Keratinocyte (primary cell): ENCODE measurements around the gene USP33. TPM values are rescaled to one million over a fixed set of nuclear protein-coding genes. Genes with fewer than 3 reads are reported as not detected.

Experiments
- DNase-seq: peaks from one replicate; pipeline ENCODE4 v3.0.0-alpha.2; 2011; ENCODE audit warnings: low read depth, missing footprints, low spot score
- FAIRE-seq: peaks from 2 replicates; lab custom pipeline; 2011; peaks lifted over from hg19 to GRCh38; lab: Jason Lieb, UNC
- H2AFZ ChIP-seq: 2 replicates; pipeline ENCODE4 v1.6.0; 2012; ENCODE audit warnings: low read length, control low read depth, inconsistent platforms; ENCODE audit not compliant: control insufficient read depth
- H3K27ac ChIP-seq: 2 replicates; pipeline ENCODE4 v1.5.1; 2011; ENCODE audit warnings: low read length; ENCODE audit not compliant: control insufficient read depth, insufficient read depth
- H3K27me3 ChIP-seq: 3 replicates; pipeline ENCODE4 v1.6.0; 2011; ENCODE audit warnings: low read length; ENCODE audit not compliant: control insufficient read depth, insufficient read depth; ENCODE audit errors: extremely low read depth
- H3K36me3 ChIP-seq, 2 experiments: 2 replicates in 1 of 2; 3 replicates in 1 of 2; pipeline ENCODE4 v1.5.1; 2011; ENCODE audit warnings: low read length in 2 of 2, mild to moderate bottlenecking in 1 of 2; ENCODE audit not compliant: control insufficient read depth in 2 of 2, insufficient read depth in 2 of 2; ENCODE audit errors: extremely low read depth in 1 of 2
- H3K4me1 ChIP-seq: 3 replicates; pipeline ENCODE4 v1.5.1; 2011; ENCODE audit warnings: low read length; ENCODE audit not compliant: control insufficient read depth, insufficient read depth; ENCODE audit errors: extremely low read depth
- H3K4me2 ChIP-seq: 3 replicates; pipeline ENCODE4 v1.6.0; 2011; ENCODE audit warnings: low read depth, low read length; ENCODE audit not compliant: control insufficient read depth, insufficient read depth; ENCODE audit errors: extremely low read depth
- H3K4me3 ChIP-seq, 3 experiments: fragments of 200-600 bp in 1 of 3; sonication (generic) in 1 of 3; 2 replicates in 2 of 3; 3 replicates in 1 of 3; pipeline ENCODE4 v1.5.1; 2011 to 2016; ENCODE audit warnings: low read length in 3 of 3, mild to moderate bottlenecking in 3 of 3, control low read depth in 2 of 3, inconsistent platforms in 1 of 3, low read depth in 1 of 3, mixed read lengths in 1 of 3, mixed run types in 1 of 3, moderate library complexity in 1 of 3; ENCODE audit not compliant: control insufficient read depth in 2 of 3, insufficient read depth in 2 of 3; ENCODE audit errors: extremely low read depth in 1 of 3
- H3K79me2 ChIP-seq: 2 replicates; pipeline ENCODE4 v1.6.0; 2012; ENCODE audit warnings: low read length; ENCODE audit not compliant: control insufficient read depth, insufficient read depth
- H3K9ac ChIP-seq: 3 replicates; pipeline ENCODE4 v1.6.0; 2011; ENCODE audit warnings: low read length; ENCODE audit not compliant: control insufficient read depth, insufficient read depth; ENCODE audit errors: extremely low read depth
- H3K9me1 ChIP-seq: 3 replicates; pipeline ENCODE4 v1.6.0; 2011; ENCODE audit warnings: low read length; ENCODE audit not compliant: control insufficient read depth, insufficient read depth; ENCODE audit errors: extremely low read depth
- H3K9me3 ChIP-seq: 2 replicates; pipeline ENCODE4 v1.5.1; 2012; ENCODE audit warnings: low read depth, low read length; ENCODE audit not compliant: control insufficient read depth
- H4K20me1 ChIP-seq: 3 replicates; pipeline ENCODE4 v1.6.0; 2011; ENCODE audit warnings: low read length; ENCODE audit not compliant: control insufficient read depth, insufficient read depth; ENCODE audit errors: extremely low read depth
- CTCF ChIP-seq, 3 experiments: IDR thresholded peaks in 1 of 3; conservative IDR thresholded peaks in 1 of 3; optimal IDR thresholded peaks in 1 of 3; 2 replicates in 2 of 3; 3 replicates in 1 of 3; pipeline versions ENCODE3 to v1.5.1; 2011; ENCODE audit warnings: low read length in 3 of 3, mild to moderate bottlenecking in 3 of 3, moderate library complexity in 2 of 3, control low read depth in 1 of 3, inconsistent platforms in 1 of 3; ENCODE audit not compliant: insufficient read depth in 2 of 3; ENCODE audit errors: extremely low read depth in 1 of 3
- EZH2 ChIP-seq: IDR thresholded peaks from one replicate; pipeline ENCODE4 v1.6.1; 2012; ENCODE audit warnings: inconsistent platforms, mild to moderate bottlenecking, low read length, moderate library complexity
- dilution Hi-C: fragments of 300-500 bp; cut with MboI; formaldehyde crosslinking; loops from one replicate; pipeline ENCODE4 v1.7.0; 2020; ENCODE audit warnings: low sequenced_read_pairs; ENCODE audit not compliant: extremely low pct_ligation_motif_present
- polyA plus RNA-seq, 5 experiments: library from polyadenylated mRNA; depleted of rRNA in 3 of 5; stranded (reverse) in 3 of 5; stranded (forward) in 1 of 5; unstranded in 1 of 5; fragments of >200 nt; gene quantifications; 1 replicate in 1 of 5; 2 replicates in 3 of 5; 3 replicates in 1 of 5; pipeline versions ENCODE4 v1.2.1 to v1.2.3, GENCODE V29; 2011 to 2012; ENCODE audit warnings: missing spikeins in 2 of 5, low read depth in 1 of 5, low replicate concordance in 1 of 5

USP33 gene
- polyA plus RNA-seq, 1 donor (not counting 4 experiments of a cell fraction or from before 2014, with no cell fraction given), result 52.0 TPM

- no peak overlapping the region for H3K4me2 ChIP-seq
- no peak overlapping the region for H3K27ac ChIP-seq
- TF ChIP-seq CTCF (optimal IDR thresholded peaks at IDR 0.05 in 1 of 3, IDR thresholded peaks at IDR 0.05 in 1 of 3, conservative IDR thresholded peaks at IDR 0.05 in 1 of 3; ENCODE audit: extremely low read depth in 1 of 3, insufficient read depth in 2 of 3, low read length in 3 of 3) (no peak), EZH2 (no peak)
- H3K36me3 ChIP-seq, result peaks cover 4 to 6% of the 10 kb centered on the region in 2 experiments
- H3K4me1 ChIP-seq, result no peaks in the 10 kb centered on the region
- no peaks in the 10 kb centered on the region for H4K20me1 ChIP-seq
- FAIRE-seq (no peak), DNase-seq (no peak)
- no peaks in the 10 kb centered on the region for H3K79me2 ChIP-seq
- H3K9me1 ChIP-seq, result no peaks in the 10 kb centered on the region
- no peaks in the 10 kb centered on the region for H3K9me3 ChIP-seq
- H3K9ac ChIP-seq, result no peak overlapping the region
- dilution Hi-C loops, result no loop called here
- no peak overlapping the region for H2AFZ ChIP-seq
- H3K27me3 ChIP-seq, result no peaks in the 10 kb centered on the region
- H3K4me3 ChIP-seq, result no peak overlapping the region
Measured at GRCh38 chr1:77716065-77716464, 43.6 kb downstream of the USP33 start.

- Histone ChIP-seq H3K36me3 (peaks cover 6 to 14% of the 10 kb centered on the region in 2 experiments), H3K27me3 (no peaks in the 10 kb centered on the region), H3K9me1 (no peaks in the 10 kb centered on the region), H3K9ac (no peak overlapping the region), H3K79me2 (no peaks in the 10 kb centered on the region), H3K4me3 (no peak overlapping the region), H2AFZ (no peak overlapping the region), H3K27ac (no peak overlapping the region), H3K4me1 (no peaks in the 10 kb centered on the region), H3K4me2 (no peak overlapping the region), H3K9me3 (no peaks in the 10 kb centered on the region), H4K20me1 (no peaks in the 10 kb centered on the region)
- dilution Hi-C loops, result no loop called here
- TF ChIP-seq CTCF (optimal IDR thresholded peaks at IDR 0.05 in 1 of 3, IDR thresholded peaks at IDR 0.05 in 1 of 3, conservative IDR thresholded peaks at IDR 0.05 in 1 of 3; ENCODE audit: extremely low read depth in 1 of 3, insufficient read depth in 2 of 3, low read length in 3 of 3) (no peak), EZH2 (no peak)
- DNase-seq, result no peak
- no peak for FAIRE-seq
Measured at GRCh38 chr1:77709727-77710126, 49.9 kb downstream of the USP33 start.
